Mesodermal cell (in vitro differentiated cells): Measurements from ENCODE around the gene SF3A2.

Source experiments
- H3K27ac ChIP-seq: 2 replicates; pipeline ENCODE4 v1.7.0; 2013; ENCODE audit warnings: mild to moderate bottlenecking, low read depth, low read length, moderate library complexity; ENCODE audit not compliant: severe bottlenecking
- H3K36me3 ChIP-seq: 2 replicates; pipeline ENCODE4 v1.7.1; 2013; ENCODE audit warnings: mild to moderate bottlenecking, low read length, moderate library complexity; ENCODE audit not compliant: control insufficient read depth, insufficient read depth
- H3K4me1 ChIP-seq: one replicate; pipeline ENCODE4 v1.7.1; 2013; ENCODE audit warnings: mild to moderate bottlenecking, low read length; ENCODE audit not compliant: insufficient read depth, control insufficient read depth, poor library complexity, severe bottlenecking
- H3K4me3 ChIP-seq: 2 replicates; pipeline ENCODE4 v1.7.0; 2013; ENCODE audit warnings: low read length, control low read depth, mild to moderate bottlenecking; ENCODE audit not compliant: insufficient read depth, poor library complexity, severe bottlenecking; ENCODE audit errors: extremely low read depth
- H3K9me3 ChIP-seq: 2 replicates; pipeline ENCODE4 v1.7.1; 2013; ENCODE audit warnings: mild to moderate bottlenecking, low read length, moderate library complexity; ENCODE audit not compliant: control insufficient read depth
- WGBS, 2 experiments: methylation state at CpG; one replicate each; pipeline ENCODE4 v1.1.5; 2013; ENCODE audit warnings: missing lambda C conversion rate in 2 of 2; ENCODE audit not compliant: insufficient coverage in 2 of 2; 5-methylcytosine and 5-hydroxymethylcytosine counted together

The SF3A2 gene

GRCh38 chr19:2282862-2283237 lies 46.2 kb downstream of the SF3A2 start:
- no peak overlapping the region for H3K27ac ChIP-seq
- no peaks in the 10 kb centered on the region for H3K4me1 ChIP-seq
- no peaks in the 10 kb centered on the region for H3K36me3 ChIP-seq
- H3K4me3 ChIP-seq, result no peak overlapping the region
- WGBS, 2 experiments, result 69 to 79% methylated on average over 10 of the region's 11 CpGs
- no peaks in the 10 kb centered on the region for H3K9me3 ChIP-seq

- Histone ChIP-seq H3K36me3 (no peaks in the 10 kb centered on the region), H3K4me1 (no peaks in the 10 kb centered on the region), H3K4me3 (no peak overlapping the region), H3K9me3 (no peaks in the 10 kb centered on the region), H3K27ac (no peak overlapping the region)
- WGBS, 2 experiments, result 91 to 94% methylated on average over 7 of the region's 8 CpGs
Measured at GRCh38 chr19:2283835-2284507, 47.3 kb downstream of the SF3A2 start.

- H3K4me3 ChIP-seq, result no peak overlapping the region
- H3K4me1 ChIP-seq, result peaks cover 13% of the 10 kb centered on the region
- no peaks in the 10 kb centered on the region for H3K9me3 ChIP-seq
- H3K36me3 ChIP-seq, result no peaks in the 10 kb centered on the region
- H3K27ac ChIP-seq, result no peak overlapping the region
- 85 to 90% methylated on average over 16 to 18 of the region's 20 CpGs for WGBS, 2 experiments
Measured at GRCh38 chr19:2286402-2287140, 49.9 kb downstream of the SF3A2 start.

GRCh38 chr19:2287585-2288337 lies 51.1 kb downstream of the SF3A2 start:
- Histone ChIP-seq H3K4me1 (peaks cover 13% of the 10 kb centered on the region), H3K9me3 (no peaks in the 10 kb centered on the region), H3K4me3 (no peak overlapping the region), H3K36me3 (no peaks in the 10 kb centered on the region), H3K27ac (no peak overlapping the region)
- 86 to 87% methylated on average over 10 to 13 of the region's 13 CpGs for WGBS, 2 experiments

GRCh38 chr19:2288338-2288817 lies 51.8 kb downstream of the SF3A2 start:
- Histone ChIP-seq H3K4me1 (peaks cover 13% of the 10 kb centered on the region), H3K4me3 (no peak overlapping the region), H3K9me3 (no peaks in the 10 kb centered on the region), H3K36me3 (no peaks in the 10 kb centered on the region), H3K27ac (no peak overlapping the region)
- WGBS, 2 experiments, result 88 to 91% methylated on average over 15 to 17 of the region's 17 CpGs

- Histone ChIP-seq H3K27ac (no peak overlapping the region), H3K36me3 (no peaks in the 10 kb centered on the region), H3K4me3 (no peak overlapping the region), H3K4me1 (peaks cover 15% of the 10 kb centered on the region), H3K9me3 (no peaks in the 10 kb centered on the region)
- 78 to 80% methylated on average over 12 to 21 of the region's 28 CpGs for WGBS, 2 experiments
Measured at GRCh38 chr19:2288818-2289713, 52.4 kb downstream of the SF3A2 start.

- Histone ChIP-seq H3K4me1 (peaks cover 17% of the 10 kb centered on the region), H3K4me3 (no peak overlapping the region), H3K27ac (no peak overlapping the region), H3K9me3 (no peaks in the 10 kb centered on the region), H3K36me3 (no peaks in the 10 kb centered on the region)
- 3 to 6% methylated on average over 43 to 63 of the region's 74 CpGs for WGBS, 2 experiments
Measured at GRCh38 chr19:2289714-2290435, 53.3 kb downstream of the SF3A2 start.

- H3K27ac ChIP-seq, result no peak overlapping the region
- whole genome bisulfite sequencing, 2 experiments, result 7 to 8% methylated on average over 69 to 77 of the region's 82 CpGs
- H3K4me3 ChIP-seq, result no peak overlapping the region
- H3K4me1 ChIP-seq, result peaks cover 17% of the 10 kb centered on the region
- H3K9me3 ChIP-seq, result no peaks in the 10 kb centered on the region
- no peaks in the 10 kb centered on the region for H3K36me3 ChIP-seq
Measured at GRCh38 chr19:2290441-2291184, 54.0 kb downstream of the SF3A2 start.

- Histone ChIP-seq H3K36me3 (no peaks in the 10 kb centered on the region), H3K4me1 (peaks cover 17% of the 10 kb centered on the region), H3K9me3 (no peaks in the 10 kb centered on the region), H3K4me3 (peak overlapping the region; percentile 5), H3K27ac (no peak overlapping the region)
- 3 to 4% methylated on average over 47 to 57 of the region's 67 CpGs for WGBS, 2 experiments
Measured at GRCh38 chr19:2291185-2291751, 54.6 kb downstream of the SF3A2 start.
